Central memory CD4-positive, alpha-beta T cell (primary cell): ENCODE data around the gene PAPPA.

ENCODE experiments used
- DNase-seq: peaks from one replicate; pipeline ENCODE4 v3.0.0; 2022
- total RNA-seq, 3 experiments: gene quantifications; one replicate each; lab custom pipeline; 2026; lab: John Stamatoyannopoulos, UW

Gene PAPPA
- total RNA-seq: 0 to 0.19 (median 0) reads per million in 3 experiments

- no peak for DNase-seq
Measured at GRCh38 chr9:116153765-116154333, at the start of gene PAPPA. Gene PAPPA, plus strand, starts transcription at chr9:116153791. Its CDS starts 382 bp downstream, at chr9:116154173.

GRCh38 chr9:116103976-116104820 lies 49.4 kb upstream of the PAPPA start:
- DNase-seq: no peak

GRCh38 chr9:116112236-116112635 lies 41.4 kb upstream of the PAPPA start:
- DNase-seq: no peak

GRCh38 chr9:116115761-116116353 lies 37.7 kb upstream of the PAPPA start:
- no peak for DNase-seq

- DNase-seq: no peak
Measured at GRCh38 chr9:116116393-116116792, 37.2 kb upstream of the PAPPA start.

- DNase-seq: no peak
Measured at GRCh38 chr9:116123171-116123570, 30.4 kb upstream of the PAPPA start.

- no peak for DNase-seq
Measured at GRCh38 chr9:116124472-116125040, 29.0 kb upstream of the PAPPA start.

GRCh38 chr9:116133163-116133562 lies 20.4 kb upstream of the PAPPA start:
- DNase-seq: no peak

- DNase-seq: no peak
Measured at GRCh38 chr9:116134975-116135374, 18.6 kb upstream of the PAPPA start.

- DNase-seq: no peak
Measured at GRCh38 chr9:116137010-116137409, 16.6 kb upstream of the PAPPA start.

- DNase-seq: no peak
Measured at GRCh38 chr9:116137581-116137980, 16.0 kb upstream of the PAPPA start.

- DNase-seq: no peak
Measured at GRCh38 chr9:116141864-116142561, 11.6 kb upstream of the PAPPA start.

GRCh38 chr9:116142706-116143492 lies 10.7 kb upstream of the PAPPA start:
- DNase-seq: no peak

GRCh38 chr9:116144038-116144437 lies 9.6 kb upstream of the PAPPA start:
- DNase-seq: no peak

- no peak for DNase-seq
Measured at GRCh38 chr9:116144555-116144954, 9.0 kb upstream of the PAPPA start.

- DNase-seq: no peak
Measured at GRCh38 chr9:116145036-116145435, 8.6 kb upstream of the PAPPA start.

GRCh38 chr9:116147821-116148220 lies 5.8 kb upstream of the PAPPA start:
- no peak for DNase-seq

- DNase-seq: no peak
Measured at GRCh38 chr9:116149844-116150243, 3.7 kb upstream of the PAPPA start.

GRCh38 chr9:116151199-116151598 lies 2.4 kb upstream of the PAPPA start:
- DNase-seq: no peak

- no peak for DNase-seq
Measured at GRCh38 chr9:116151966-116152381, 1.6 kb upstream of the PAPPA start.

GRCh38 chr9:116152390-116152789 lies 1.2 kb upstream of the PAPPA start:
- DNase-seq: no peak
